Osteocyte (in vitro differentiated cells): ENCODE results near the gene ELOVL5. TPM values are rescaled to one million over a fixed set of nuclear protein-coding genes. Genes with fewer than 3 reads are reported as not detected.

Experiments
- DNase-seq: peaks from one replicate; pipeline ENCODE4 v3.0.0; 2021; ENCODE audit warnings: mixed read lengths; ENCODE audit not compliant: unreplicated experiment; ENCODE audit errors: extremely low spot score
- H3K27ac Mint-ChIP-seq: one replicate; pipeline ENCODE4 v1.8.0; 2021; ENCODE audit warnings: mild to moderate bottlenecking, mixed read lengths; ENCODE audit not compliant: unreplicated experiment
- H3K27me3 Mint-ChIP-seq: one replicate; pipeline ENCODE4 v1.8.0; 2021; ENCODE audit warnings: mixed read lengths; ENCODE audit not compliant: unreplicated experiment
- H3K36me3 Mint-ChIP-seq: one replicate; pipeline ENCODE4 v1.8.0; 2021; ENCODE audit warnings: mixed read lengths; ENCODE audit not compliant: unreplicated experiment
- H3K4me1 Mint-ChIP-seq: one replicate; pipeline ENCODE4 v1.8.0; 2021; ENCODE audit warnings: mixed read lengths; ENCODE audit not compliant: unreplicated experiment
- H3K4me3 Mint-ChIP-seq: one replicate; pipeline ENCODE4 v1.8.0; 2021; ENCODE audit warnings: mild to moderate bottlenecking, moderate library complexity, mixed read lengths; ENCODE audit not compliant: unreplicated experiment
- H3K9me3 Mint-ChIP-seq: one replicate; pipeline ENCODE4 v1.8.0; 2021; ENCODE audit warnings: mixed read lengths; ENCODE audit not compliant: unreplicated experiment
- total RNA-seq: library from RNA; stranded (reverse); gene quantifications from 2 replicates; pipeline ENCODE4 v1.2.1, GENCODE V29; 2021
- TF ChIP-seq, protein P1 (sequence below): fragments of 200-600 bp; sonication (generic); IDR thresholded peaks from 2 replicates; pipeline ENCODE4 v1.5.0; 2021; ENCODE audit warnings: antibody characterized with exemption, mild to moderate bottlenecking, moderate library complexity

The ELOVL5 gene
- total RNA-seq, 1 donor from 2014 or later, result 89.4 TPM

DNA sequence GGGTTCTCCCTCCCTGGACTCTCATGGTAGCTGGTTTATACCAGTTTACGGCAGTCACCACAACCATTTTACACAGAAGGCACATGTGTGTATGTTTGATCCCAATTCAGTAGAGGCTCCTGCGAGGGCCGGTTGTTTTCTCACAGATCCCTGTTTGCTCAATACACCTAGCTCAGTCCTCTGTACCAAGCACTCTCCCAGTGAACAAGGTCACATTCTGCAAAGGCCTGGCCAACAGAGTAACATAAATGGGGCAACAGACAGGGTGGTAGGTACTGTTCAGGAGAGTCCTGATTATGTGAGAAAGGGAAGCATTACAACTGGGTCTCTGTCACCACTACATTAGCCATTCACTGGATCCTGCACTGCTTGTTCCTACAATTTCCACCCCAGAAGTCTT, 84.4 kb downstream of the ELOVL5 start:
- TF ChIP-seq, protein P1, sequence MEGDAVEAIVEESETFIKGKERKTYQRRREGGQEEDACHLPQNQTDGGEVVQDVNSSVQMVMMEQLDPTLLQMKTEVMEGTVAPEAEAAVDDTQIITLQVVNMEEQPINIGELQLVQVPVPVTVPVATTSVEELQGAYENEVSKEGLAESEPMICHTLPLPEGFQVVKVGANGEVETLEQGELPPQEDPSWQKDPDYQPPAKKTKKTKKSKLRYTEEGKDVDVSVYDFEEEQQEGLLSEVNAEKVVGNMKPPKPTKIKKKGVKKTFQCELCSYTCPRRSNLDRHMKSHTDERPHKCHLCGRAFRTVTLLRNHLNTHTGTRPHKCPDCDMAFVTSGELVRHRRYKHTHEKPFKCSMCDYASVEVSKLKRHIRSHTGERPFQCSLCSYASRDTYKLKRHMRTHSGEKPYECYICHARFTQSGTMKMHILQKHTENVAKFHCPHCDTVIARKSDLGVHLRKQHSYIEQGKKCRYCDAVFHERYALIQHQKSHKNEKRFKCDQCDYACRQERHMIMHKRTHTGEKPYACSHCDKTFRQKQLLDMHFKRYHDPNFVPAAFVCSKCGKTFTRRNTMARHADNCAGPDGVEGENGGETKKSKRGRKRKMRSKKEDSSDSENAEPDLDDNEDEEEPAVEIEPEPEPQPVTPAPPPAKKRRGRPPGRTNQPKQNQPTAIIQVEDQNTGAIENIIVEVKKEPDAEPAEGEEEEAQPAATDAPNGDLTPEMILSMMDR, result no peak
- H3K9me3 Mint-ChIP-seq, result no peaks in the 10 kb centered on the region
- H3K36me3 Mint-ChIP-seq, result peaks cover 41% of the 10 kb centered on the region
- peak overlapping the region; percentile 85 for H3K27ac Mint-ChIP-seq
- DNase-seq, result no peak
- no peaks in the 10 kb centered on the region for H3K27me3 Mint-ChIP-seq
- no peak overlapping the region for H3K4me3 Mint-ChIP-seq
- peaks cover 19% of the 10 kb centered on the region for H3K4me1 Mint-ChIP-seq

DNA sequence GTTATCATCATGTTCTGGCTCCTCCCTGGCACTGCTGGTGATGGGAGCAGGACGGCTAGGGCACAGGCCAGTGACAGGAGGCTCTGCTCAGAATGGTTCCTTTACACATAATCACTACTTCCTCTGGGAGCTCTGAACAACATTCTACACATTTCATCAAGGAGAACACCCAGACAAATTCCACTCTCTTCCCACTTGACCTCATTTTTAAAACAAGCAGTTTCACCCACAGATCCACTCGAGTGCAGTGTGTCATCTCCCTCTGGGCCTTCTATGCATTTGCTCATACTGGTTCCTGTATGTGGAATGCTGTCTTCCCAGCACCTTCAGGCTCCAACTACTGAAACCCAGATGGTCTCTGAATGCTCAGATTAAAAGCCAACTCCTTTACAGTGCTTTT, 84.8 kb downstream of the ELOVL5 start:
- no peaks in the 10 kb centered on the region for H3K27me3 Mint-ChIP-seq
- TF ChIP-seq, protein P1, result no peak
- DNase-seq, result no peak
- H3K4me3 Mint-ChIP-seq, result no peak overlapping the region
- H3K36me3 Mint-ChIP-seq, result peaks cover 42% of the 10 kb centered on the region
- no peaks in the 10 kb centered on the region for H3K9me3 Mint-ChIP-seq
- H3K4me1 Mint-ChIP-seq, result peaks cover 19% of the 10 kb centered on the region
- peak overlapping the region; percentile 85 for H3K27ac Mint-ChIP-seq

DNA sequence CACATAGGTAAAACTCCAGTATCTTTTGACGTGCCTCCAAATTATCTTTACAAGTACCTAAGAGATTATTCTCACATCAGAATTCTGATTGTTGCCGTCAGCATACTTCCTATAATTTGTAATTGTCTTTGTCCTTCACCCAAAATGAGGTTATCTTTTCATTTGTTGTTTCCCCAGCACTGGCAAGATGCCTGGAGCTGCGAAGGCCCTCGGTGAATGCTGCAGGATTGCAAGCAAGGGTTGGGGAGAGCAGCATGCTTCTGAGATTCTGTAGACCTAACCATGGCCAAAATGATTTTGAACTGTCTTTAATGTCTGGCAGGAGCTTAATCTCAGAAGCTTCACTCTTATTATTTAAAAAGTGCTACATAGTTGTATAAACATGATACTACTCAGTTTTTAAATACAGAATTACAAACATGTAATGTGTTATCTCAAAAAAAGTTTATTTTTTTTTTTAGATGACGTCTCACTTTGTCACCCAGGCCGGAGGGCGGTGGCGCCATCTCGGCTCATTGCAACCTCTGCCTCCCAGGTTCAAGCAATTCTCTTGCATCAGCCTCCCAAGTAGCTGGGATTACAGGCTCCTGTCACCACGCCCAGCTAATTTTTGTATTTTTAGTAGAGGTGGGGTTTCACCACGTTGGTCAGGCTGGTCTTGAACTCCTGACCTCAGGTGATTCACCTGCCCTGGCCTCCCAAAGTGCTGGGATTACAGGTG, 88.7 kb downstream of the ELOVL5 start:
- Mint-ChIP-seq H3K27me3 (no peaks in the 10 kb centered on the region), H3K27ac (no peak overlapping the region), H3K4me3 (no peak overlapping the region), H3K36me3 (peaks cover 33% of the 10 kb centered on the region), H3K9me3 (no peaks in the 10 kb centered on the region), H3K4me1 (peaks cover 16% of the 10 kb centered on the region)
- no peak for DNase-seq
- TF ChIP-seq, protein P1, result no peak

DNA sequence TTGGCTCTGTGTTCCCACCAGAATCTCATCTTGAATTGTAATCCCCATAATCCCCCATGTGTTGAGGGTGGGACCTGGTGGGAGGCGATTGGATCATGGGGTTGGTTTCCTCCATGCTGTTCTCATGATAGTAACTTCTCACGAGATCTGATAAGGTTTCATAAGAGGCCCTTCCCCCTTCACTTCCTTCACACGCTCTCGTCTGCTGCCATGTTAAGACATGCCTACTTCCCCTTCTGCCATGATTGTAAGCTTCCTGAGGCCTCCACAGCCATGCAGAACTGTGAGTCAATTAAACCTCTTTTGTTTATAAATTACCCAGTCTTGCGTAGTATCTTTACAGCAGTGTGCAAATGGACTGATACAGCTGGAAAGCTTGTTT, 90.0 kb downstream of the ELOVL5 start:
- Mint-ChIP-seq H3K4me1 (peaks cover 3% of the 10 kb centered on the region), H3K9me3 (peaks cover 3% of the 10 kb centered on the region), H3K36me3 (peaks cover 33% of the 10 kb centered on the region), H3K4me3 (no peak overlapping the region), H3K27me3 (no peaks in the 10 kb centered on the region), H3K27ac (no peak overlapping the region)
- DNase-seq, result no peak
- TF ChIP-seq, protein P1, result no peak

DNA sequence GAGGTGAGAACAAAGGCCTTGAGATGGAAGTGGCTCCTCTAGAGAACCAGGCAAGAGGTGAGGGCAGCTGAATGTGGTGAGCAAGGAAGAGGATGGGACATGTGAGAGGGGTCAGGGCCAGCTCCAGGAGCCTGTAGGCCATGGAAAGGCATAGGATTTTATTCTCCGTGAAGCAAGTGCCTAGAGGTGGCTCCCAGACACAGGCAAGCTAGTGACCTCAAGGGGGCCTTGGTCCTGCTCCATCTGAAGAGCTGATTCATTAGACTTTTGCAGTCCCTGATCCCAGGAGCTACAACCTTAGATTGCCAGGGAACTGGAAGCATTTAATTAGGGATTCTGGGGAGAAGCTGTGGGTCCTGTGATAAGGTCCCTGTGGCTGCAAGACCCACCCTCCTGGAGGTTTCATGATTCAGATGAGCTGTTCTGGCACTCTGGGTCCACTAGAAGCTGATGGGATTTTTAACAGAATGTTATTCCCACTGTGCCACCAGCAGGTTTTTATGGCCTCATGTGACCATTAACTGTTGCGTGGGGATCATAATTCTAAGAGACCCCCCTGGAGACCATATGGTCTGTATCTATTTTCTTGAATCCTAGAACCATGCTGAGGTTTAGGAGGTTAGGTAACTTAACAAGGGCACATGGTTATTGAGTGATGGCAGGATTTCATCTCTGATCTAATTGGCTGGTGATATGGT, 90.5 kb downstream of the ELOVL5 start:
- Mint-ChIP-seq H3K9me3 (peaks cover 5% of the 10 kb centered on the region), H3K27ac (no peak overlapping the region), H3K4me1 (no peaks in the 10 kb centered on the region), H3K36me3 (peaks cover 33% of the 10 kb centered on the region), H3K4me3 (no peak overlapping the region), H3K27me3 (no peaks in the 10 kb centered on the region)
- TF ChIP-seq, protein P1, result no peak
- no peak for DNase-seq
